ENCODE data around the gene SLC12A8. TPM values are rescaled to one million over a fixed set of nuclear protein-coding genes. Genes with fewer than 3 reads are reported as not detected.

Gene SLC12A8
- total and polyA plus RNA-seq, 2 experiments from 2014 or later: 3.1 to 3.4 TPM

- Histone ChIP-seq H3K4me1 (ENCODE audit: low read depth) (peaks cover 7% of the 10 kb centered on the region), H3K4me3 (no peak overlapping the region), H3K36me3 (no peaks in the 10 kb centered on the region), H3K27me3 (peaks cover 6% of the 10 kb centered on the region), H3K9me3 (ENCODE audit: low read depth) (no peaks in the 10 kb centered on the region), H3K27ac (no peak overlapping the region)
- no peak for TF ChIP-seq CTCF (IDR thresholded peaks at IDR 0.05; ENCODE audit: low read depth, low read length)
- DNase-seq (ENCODE audit: low read depth in 1 of 2, low spot score in 1 of 2): peak in 1 of 2 donors; percentile 69
Measured at GRCh38 chr3:125115640-125116039, 96.9 kb downstream of the SLC12A8 start.

- Histone ChIP-seq H3K4me1 (ENCODE audit: low read depth) (peaks cover 4% of the 10 kb centered on the region), H3K4me3 (no peak overlapping the region), H3K27me3 (no peaks in the 10 kb centered on the region), H3K9me3 (ENCODE audit: low read depth) (no peaks in the 10 kb centered on the region), H3K27ac (no peak overlapping the region), H3K36me3 (no peaks in the 10 kb centered on the region)
- TF ChIP-seq CTCF (IDR thresholded peaks at IDR 0.05; ENCODE audit: low read depth, low read length): no peak
- no peak for DNase-seq (ENCODE audit: low read depth in 1 of 2, low spot score in 1 of 2)
Measured at GRCh38 chr3:125112981-125113380, 99.6 kb downstream of the SLC12A8 start.

- H3K4me3 ChIP-seq: no peak overlapping the region
- TF ChIP-seq CTCF (IDR thresholded peaks at IDR 0.05; ENCODE audit: low read depth, low read length): no peak
- H3K36me3 ChIP-seq: no peaks in the 10 kb centered on the region
- no peaks in the 10 kb centered on the region for H3K27me3 ChIP-seq
- H3K27ac ChIP-seq: no peak overlapping the region
- no peak for DNase-seq (ENCODE audit: low read depth in 1 of 2, low spot score in 1 of 2)
- peaks cover 4% of the 10 kb centered on the region for H3K4me1 ChIP-seq (ENCODE audit: low read depth)
- H3K9me3 ChIP-seq (ENCODE audit: low read depth): no peaks in the 10 kb centered on the region
Measured at GRCh38 chr3:125110876-125111480, 101.6 kb downstream of the SLC12A8 start.

- H3K27ac ChIP-seq: no peak overlapping the region
- H3K4me1 ChIP-seq (ENCODE audit: low read depth): no peaks in the 10 kb centered on the region
- TF ChIP-seq CTCF (IDR thresholded peaks at IDR 0.05; ENCODE audit: low read depth, low read length): no peak
- H3K4me3 ChIP-seq: no peak overlapping the region
- no peaks in the 10 kb centered on the region for H3K9me3 ChIP-seq (ENCODE audit: low read depth)
- no peaks in the 10 kb centered on the region for H3K36me3 ChIP-seq
- DNase-seq (ENCODE audit: low read depth in 1 of 2, low spot score in 1 of 2): peak in 1 of 2 donors; percentile 89
- no peaks in the 10 kb centered on the region for H3K27me3 ChIP-seq
Measured at GRCh38 chr3:125110016-125110875, 102.3 kb downstream of the SLC12A8 start.

GRCh38 chr3:125109536-125109925, 103.0 kb downstream of the SLC12A8 start:
- Histone ChIP-seq H3K4me1 (ENCODE audit: low read depth) (no peaks in the 10 kb centered on the region), H3K27me3 (no peaks in the 10 kb centered on the region), H3K27ac (no peak overlapping the region), H3K4me3 (no peak overlapping the region), H3K36me3 (no peaks in the 10 kb centered on the region), H3K9me3 (ENCODE audit: low read depth) (no peaks in the 10 kb centered on the region)
- no peak for TF ChIP-seq CTCF (IDR thresholded peaks at IDR 0.05; ENCODE audit: low read depth, low read length)
- DNase-seq (ENCODE audit: low read depth in 1 of 2, low spot score in 1 of 2): no peak

Data from cardiac muscle cell (in vitro differentiated cells and primary cell).